Spleen (tissue), 11 donors: ENCODE results near the gene ACTG1. TPM values are rescaled to one million over a fixed set of nuclear protein-coding genes. Genes with fewer than 3 reads are reported as not detected.

Experiments
- DNase-seq: peaks from one replicate; pipeline ENCODE4 v3.0.0-alpha.2; 2020
- H3K27ac ChIP-seq, 8 donors: fragments of 200-600 bp; sonication (generic) in 7 of 8; 1 replicate in 4 of 8; 2 replicates in 4 of 8; pipeline versions ENCODE4 v1.5.0 to v1.8.0; 2016 to 2021; ENCODE audit warnings: inconsistent platforms in 4 of 8, mild to moderate bottlenecking in 4 of 8, moderate library complexity in 1 of 8
- H3K27me3 ChIP-seq, 7 donors: fragments of 200-600 bp; sonication (generic) in 6 of 7; replicated peaks in 1 of 7; 1 replicate in 4 of 7; 2 replicates in 3 of 7; pipeline versions ENCODE4 v1.5.0 to v1.8.0; 2016 to 2021; ENCODE audit warnings: inconsistent platforms in 3 of 7, mild to moderate bottlenecking in 1 of 7
- H3K36me3 ChIP-seq, 6 donors: fragments of 200-600 bp; sonication (generic) in 5 of 6; 1 replicate in 4 of 6; 2 replicates in 2 of 6; pipeline versions ENCODE4 v1.5.0 to v1.8.0; 2016 to 2021; ENCODE audit warnings: inconsistent platforms in 2 of 6
- H3K4me1 ChIP-seq, 6 donors: fragments of 200-600 bp; sonication (generic) in 5 of 6; 1 replicate in 3 of 6; 2 replicates in 3 of 6; pipeline versions ENCODE4 v1.5.0 to v1.8.0; 2016 to 2021; ENCODE audit warnings: inconsistent platforms in 3 of 6
- H3K4me3 ChIP-seq, 8 donors: fragments of 200-600 bp; sonication (generic) in 7 of 8; 1 replicate in 4 of 8; 2 replicates in 4 of 8; pipeline versions ENCODE4 v1.5.0 to v1.8.0; 2016 to 2021; ENCODE audit warnings: inconsistent platforms in 4 of 8, mild to moderate bottlenecking in 4 of 8, moderate library complexity in 2 of 8
- H3K9me3 ChIP-seq, 8 donors: fragments of 200-600 bp; sonication (generic) in 7 of 8; 1 replicate in 4 of 8; 2 replicates in 4 of 8; pipeline versions ENCODE4 v1.5.0 to v1.8.0; 2016 to 2021; ENCODE audit warnings: inconsistent platforms in 4 of 8
- CTCF ChIP-seq, 11 experiments: fragments of 200-600 bp in 7 of 11; fragments of 450-650 bp in 4 of 11; sonication (generic) in 4 of 11; IDR thresholded peaks in 8 of 11; conservative IDR thresholded peaks in 3 of 11; 1 replicate in 7 of 11; 2 replicates in 4 of 11; pipeline versions ENCODE4 v1.4.0 to v1.8.0; 2016 to 2021; ENCODE audit warnings: antibody characterized with exemption in 11 of 11, inconsistent platforms in 4 of 11, mild to moderate bottlenecking in 1 of 11
- POLR2A ChIP-seq, 3 donors: fragments of 450-650 bp; IDR thresholded peaks; one replicate each; pipeline ENCODE4 v1.5.1; 2017; ENCODE audit warnings: antibody characterized with exemption in 3 of 3, mild to moderate bottlenecking in 1 of 3
- POLR2AphosphoS5 ChIP-seq, 3 donors: sonication (generic); formaldehyde crosslinking; IDR thresholded peaks; one replicate each; pipeline ENCODE4 v1.5.1; 2017; ENCODE audit warnings: antibody characterized with exemption in 3 of 3
- WGBS, 5 donors: extraction: QIAGEN DNeasy Blood & Tissue Kit in 3 of 5; methylation state at CpG; one replicate each; pipeline versions ENCODE4 v1.1.5 to v1.1.7; 2013 to 2018; 5-methylcytosine and 5-hydroxymethylcytosine counted together
- intact Hi-C: fragments of 100-400 bp; cut with DNase I; formaldehyde crosslinking; loops from one replicate; pipeline ENCODE4 v1.15.0; 2023; ENCODE audit warnings: low total_unique reads
- polyA plus RNA-seq, 3 donors: library from polyadenylated mRNA; stranded (reverse); fragments of 200-250 nt; gene quantifications; one replicate each; pipeline ENCODE4 v1.2.1, GENCODE V29; 2013
- total RNA-seq, 7 donors: library from RNA; depleted of rRNA in 3 of 7; stranded (reverse); fragments of >200 nt in 3 of 7; fragmentation: NEBNext Ultra II Directional in 4 of 7; extraction: Animal tissue kit (Norgen Biotek cat#: 25700) in 4 of 7; gene quantifications; one replicate each; pipeline versions ENCODE4 v1.1.0 to v1.2.1, GENCODE V29; 2016 to 2021
- donor health status: healthy with polysubstance abuse.
- donor health status: DM: no; HTN: no; CAD: no; lungs with moderate emphysema.
- donor health status: DM: no; HTN: no; CAD: no.
- donor health status: Bipolar disorder and iron deficiency.
- donor health status: healthy.
- donor health status: DM: no; HTN: no; CAD: no.
- donor health status: DM: yes; HTN: yes; CAD: no.

The ACTG1 gene
- total and polyA plus RNA-seq, 10 donors: 1,119 to 6,270 (median 2,106) TPM

- Histone ChIP-seq H3K9me3 (peaks cover 0 to 3% (median 0%) of the 10 kb centered on the region in 8 donors), H3K4me3 (no peak overlapping the region), H3K36me3 (no peaks in the 10 kb centered on the region), H3K4me1 (peaks cover 9 to 31% (median 20%) of the 10 kb centered on the region in 6 donors), H3K27me3 (peaks cover 0 to 28% (median 11%) of the 10 kb centered on the region in 7 donors), H3K27ac (no peak overlapping the region)
- intact Hi-C loops: no loop called here
- 73 to 84% (median 80%) methylated on average over 6 to 7 of the region's 7 CpGs for WGBS, 5 donors
- DNase-seq: no peak
- TF ChIP-seq CTCF (IDR thresholded peaks at IDR 0.05 in 8 of 11, conservative IDR thresholded peaks at IDR 0.05 in 3 of 11) (no peak), POLR2A (IDR thresholded peaks at IDR 0.05) (no peak), POLR2AphosphoS5 (IDR thresholded peaks at IDR 0.05) (no peak)
Measured at GRCh38 chr17:81477173-81477572, 35.4 kb downstream of the ACTG1 start.

GRCh38 chr17:81476635-81477034 is 36.0 kb downstream of the ACTG1 start:
- intact Hi-C loops: no loop called here
- H3K9me3 ChIP-seq: peaks cover 0 to 3% (median 0%) of the 10 kb centered on the region in 8 donors
- no peaks in the 10 kb centered on the region for H3K36me3 ChIP-seq
- TF ChIP-seq POLR2AphosphoS5 (IDR thresholded peaks at IDR 0.05) (no peak), POLR2A (IDR thresholded peaks at IDR 0.05) (no peak), CTCF (IDR thresholded peaks at IDR 0.05 in 8 of 11, conservative IDR thresholded peaks at IDR 0.05 in 3 of 11) (no peak)
- 85 to 96% (median 91%) methylated on average over 6 of the region's 6 CpGs for WGBS, 5 donors
- no peak overlapping the region for H3K4me3 ChIP-seq
- no peak overlapping the region for H3K27ac ChIP-seq
- peaks cover 0 to 22% (median 9%) of the 10 kb centered on the region in 7 donors for H3K27me3 ChIP-seq
- DNase-seq: no peak
- peaks cover 4 to 27% (median 14%) of the 10 kb centered on the region in 6 donors for H3K4me1 ChIP-seq

- 85 to 95% (median 93%) methylated on average over 4 to 7 of the region's 7 CpGs for WGBS, 5 donors
- intact Hi-C loops: no loop called here
- TF ChIP-seq CTCF (IDR thresholded peaks at IDR 0.05 in 8 of 11, conservative IDR thresholded peaks at IDR 0.05 in 3 of 11) (no peak), POLR2AphosphoS5 (IDR thresholded peaks at IDR 0.05) (no peak), POLR2A (IDR thresholded peaks at IDR 0.05) (no peak)
Measured at GRCh38 chr17:81476097-81476496, 36.5 kb downstream of the ACTG1 start.

GRCh38 chr17:81474958-81475357 is 37.6 kb downstream of the ACTG1 start:
- H3K36me3 ChIP-seq: no peaks in the 10 kb centered on the region
- peaks cover 0 to 3% (median 0%) of the 10 kb centered on the region in 8 donors for H3K9me3 ChIP-seq
- no peak for TF ChIP-seq CTCF (IDR thresholded peaks at IDR 0.05 in 8 of 11, conservative IDR thresholded peaks at IDR 0.05 in 3 of 11)
- TF ChIP-seq POLR2AphosphoS5 (IDR thresholded peaks at IDR 0.05): no peak
- TF ChIP-seq POLR2A (IDR thresholded peaks at IDR 0.05): no peak
- no peak overlapping the region for H3K4me3 ChIP-seq
- DNase-seq: no peak
- H3K27ac ChIP-seq: no peak overlapping the region
- H3K27me3 ChIP-seq: peaks cover 0 to 6% (median 0%) of the 10 kb centered on the region in 7 donors
- 75 to 83% (median 81%) methylated on average over 10 to 16 of the region's 16 CpGs for WGBS, 5 donors
- H3K4me1 ChIP-seq: peaks cover 0 to 11% (median 4%) of the 10 kb centered on the region in 6 donors
- intact Hi-C loops: no loop called here

More at GRCh38 chr17:81476097-81476496, 36.5 kb downstream of the ACTG1 start:
- no peaks in the 10 kb centered on the region for H3K36me3 ChIP-seq
- DNase-seq: no peak
- H3K27me3 ChIP-seq: peaks cover 0 to 17% (median 4%) of the 10 kb centered on the region in 7 donors
- H3K4me1 ChIP-seq: peaks cover 0 to 21% (median 10%) of the 10 kb centered on the region in 6 donors
- peaks cover 0 to 3% (median 0%) of the 10 kb centered on the region in 8 donors for H3K9me3 ChIP-seq
- no peak overlapping the region for H3K4me3 ChIP-seq
- H3K27ac ChIP-seq: no peak overlapping the region
